B cell (primary cell): ENCODE measurements around the gene HCFC2.

Source experiments
- CTCF ChIP-seq: fragments of 200-600 bp; IDR thresholded peaks from one replicate; pipeline ENCODE4 v1.8.0; 2022; ENCODE audit warnings: antibody characterized with exemption, mild to moderate bottlenecking
- EZH2 ChIP-seq: IDR thresholded peaks from 2 replicates; pipeline ENCODE4 v1.6.1; 2012; ENCODE audit warnings: borderline replicate concordance, low read depth, mild to moderate bottlenecking, moderate library complexity, low read length; ENCODE audit not compliant: insufficient read depth, poor library complexity, severe bottlenecking

- TF ChIP-seq CTCF (no peak), EZH2 (no peak)
These were observed 67.3 kb downstream of the HCFC2 start for GRCh38 chr12:104131609-104132008.
